Measurements from ENCODE around the gene MYH11. TPM values are rescaled to one million over a fixed set of nuclear protein-coding genes. Genes with fewer than 3 reads are reported as not detected.

The MYH11 gene
- total and polyA plus RNA-seq, 10 of the 15 experiments (the other 5 are each of a cell fraction or from before 2014, with no cell fraction given) = 0.01 to 1.9 (median 0.13) TPM; not detected in 1

DNA sequence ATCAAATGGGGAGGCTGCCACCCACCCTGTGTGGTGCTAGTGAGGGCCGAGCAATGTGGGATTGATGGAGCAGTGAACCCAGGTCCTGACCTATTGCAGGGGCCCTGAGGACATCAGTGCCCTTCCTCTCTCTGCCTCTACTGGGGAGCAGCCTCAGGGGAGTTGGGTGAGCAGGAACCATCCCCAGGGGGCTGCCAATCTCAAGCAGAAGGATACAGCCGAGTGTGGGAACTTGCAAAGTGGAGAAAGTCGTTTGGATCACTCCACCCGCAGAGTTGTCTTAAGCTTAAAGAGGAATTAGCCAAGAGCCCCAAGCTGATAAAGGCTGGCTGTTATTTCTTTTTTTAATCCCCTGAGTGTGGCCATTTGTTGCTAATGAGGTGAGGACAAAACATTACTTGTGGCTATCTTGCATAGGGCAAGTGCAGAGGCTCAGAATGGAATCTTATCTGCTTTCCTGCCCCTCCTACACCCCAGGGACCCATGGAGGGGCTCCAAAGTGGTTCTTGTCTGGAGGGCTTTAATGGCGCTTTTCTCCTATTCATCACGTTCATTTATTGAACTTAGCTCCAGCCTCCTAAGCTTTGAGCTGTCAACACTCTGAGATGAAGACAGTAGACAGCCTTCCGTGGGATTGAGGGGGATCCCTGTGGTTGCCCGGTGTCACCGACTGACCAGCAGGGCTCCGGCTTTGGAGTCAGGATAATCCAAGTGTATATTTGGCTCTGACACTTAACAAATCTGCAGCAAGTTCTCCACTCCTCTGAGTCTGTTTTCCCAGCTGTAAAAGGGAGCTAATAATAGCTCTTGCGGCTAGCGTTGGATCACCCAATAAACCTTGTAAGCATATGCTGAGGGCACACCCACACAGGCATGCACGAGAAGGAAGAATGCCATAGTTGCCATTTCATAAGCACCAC lies 45.1 kb downstream of the MYH11 start:
- Histone ChIP-seq H2AFZ (ENCODE audit: control insufficient read depth, low read depth, low read length) (no peak overlapping the region), H3K27ac (ENCODE audit: control insufficient read depth, insufficient read depth) (no peak overlapping the region), H3K27me3 (replicated peaks in 1 of 2; ENCODE audit: control insufficient read depth in 2 of 2, insufficient read depth in 2 of 2, low read length in 1 of 2) (peaks cover 0 to 2% of the 10 kb centered on the region in 2 experiments; a peak in 1 of 4 replicates), H3K4me1 (ENCODE audit: control insufficient read depth, insufficient read depth, low read length) (peaks cover 4% of the 10 kb centered on the region), H3K4me2 (ENCODE audit: control insufficient read depth, insufficient read depth) (no peak overlapping the region), H4K20me1 (ENCODE audit: control insufficient read depth, insufficient read depth) (no peaks in the 10 kb centered on the region), H3K36me3 (ENCODE audit: control insufficient read depth in 2 of 2, insufficient read depth in 2 of 2, low read length in 1 of 2) (no peaks in the 10 kb centered on the region), H3K4me3 (no peak overlapping the region), H3K9ac (ENCODE audit: control insufficient read depth, insufficient read depth, low read length) (no peak overlapping the region), H3K79me2 (ENCODE audit: control insufficient read depth, insufficient read depth, low read length) (no peaks in the 10 kb centered on the region), H3K9me3 (replicated peaks; ENCODE audit: control insufficient read depth, insufficient read depth, low read length) (peaks cover 4% of the 10 kb centered on the region; the same call in 2 of the 3 replicates)
- ChIA-PET POLR2A (interaction anchor here (0.6 kb wide), 1 partner anchor 31 kb away, joined by 3 read pairs; no protein-coding TSS in a partner anchor), SMC1A (ENCODE audit: uncharacterized antibody, unreplicated experiment) (no interaction called here), RAD21 (ENCODE audit: unreplicated experiment) (no interaction called here), CTCF (interaction anchor here (2.5 kb wide), 1 partner anchor 10 kb away, joined by 12 read pairs; no protein-coding TSS in a partner anchor)
- in situ Hi-C loops (cut with MboI) = no loop called here
- no peak for DNase-seq (ENCODE audit: low read depth, low spot score)
- 25% methylated on average over 13 of the region's 13 CpGs for WGBS (ENCODE audit: insufficient coverage, insufficient replicate concordance, low lambda C conversion rate, missing lambda C conversion rate)
- ATAC-seq = no peak
- FAIRE-seq = no peak
- TF ChIP-seq, protein P1, sequence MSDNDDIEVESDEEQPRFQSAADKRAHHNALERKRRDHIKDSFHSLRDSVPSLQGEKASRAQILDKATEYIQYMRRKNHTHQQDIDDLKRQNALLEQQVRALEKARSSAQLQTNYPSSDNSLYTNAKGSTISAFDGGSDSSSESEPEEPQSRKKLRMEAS (IDR thresholded peaks at IDR 0.05; ENCODE audit: low read depth, low read length) = no peak
- no peak for TF ChIP-seq MTA2 (IDR thresholded peaks at IDR 0.05; ENCODE audit: low read depth)
- TF ChIP-seq, protein P2, sequence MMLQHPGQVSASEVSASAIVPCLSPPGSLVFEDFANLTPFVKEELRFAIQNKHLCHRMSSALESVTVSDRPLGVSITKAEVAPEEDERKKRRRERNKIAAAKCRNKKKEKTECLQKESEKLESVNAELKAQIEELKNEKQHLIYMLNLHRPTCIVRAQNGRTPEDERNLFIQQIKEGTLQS (IDR thresholded peaks at IDR 0.05; ENCODE audit: borderline replicate concordance, extremely low read depth, low read depth, low read length) = no peak
- TF ChIP-seq TCF7 (IDR thresholded peaks at IDR 0.05; ENCODE audit: borderline replicate concordance) = no peak
- no peak for TF ChIP-seq ZNF622 (IDR thresholded peaks at IDR 0.05)
- no peak for TF ChIP-seq SMC3 (IDR thresholded peaks at IDR 0.05; ENCODE audit: borderline replicate concordance, low read length)
- TF ChIP-seq PBX3 (IDR thresholded peaks at IDR 0.05; ENCODE audit: insufficient replicate concordance, low read depth, low read length) = no peak
- intact Hi-C loops (cut with micrococcal nuclease; ENCODE audit: unreplicated experiment) = no loop called here
- no TSS peak for BruUV-seq (replicated peaks)
